Heart left ventricle (tissue), 13 donors: ENCODE data around the gene ESR2.

ENCODE experiments used
- POLR2A ChIP-seq, 2 donors: fragments of 450-650 bp; IDR thresholded peaks; one replicate each; pipeline ENCODE4 v1.6.1; 2017; ENCODE audit warnings: antibody characterized with exemption in 2 of 2, mild to moderate bottlenecking in 2 of 2, moderate library complexity in 2 of 2
- TF ChIP-seq, protein P1 (sequence below), 12 donors: fragments of 200-600 bp; sonication (generic) in 4 of 12; IDR thresholded peaks; one replicate each; pipeline versions ENCODE4 v1.5.0 to v1.8.0; 2018 to 2022; ENCODE audit warnings: antibody characterized with exemption in 12 of 12, mild to moderate bottlenecking in 5 of 12
- donor health status: ischemic (EF 13 %, LVEDD 7.1; RV severe dilation, severe dysfunction).
- donor health status: DM: no; HTN: yes; CAD: no.
- donor health status: DM: no; HTN: no; CAD: no.
- donor health status: ischemic (EF 25% LVEDD 6.9; RV normal size, moderate dysfunction).
- donor health status: ischemic (EF 25% LVEDD 5.7; RV mildly dilated, moderate dysfunction).
- donor health status: ischemic (EF 35%, LVEDD 5.7; RV mildly dilated, moderate dysfunction).
- donor health status: nonischemic (EF 11% LVEDD 7.7; RV severe dilation, severe dysfunction).
- donor health status: DM: yes; HTN: yes; CAD: no.
- donor health status: PGD.
- donor health status: ischemic (EF 29% LVEDD 5.4; RV normal size, mild dysfunction).
- donor health status: nonischemic (EF 23%, LVEDD 6.1; RV moderate dilation, normal function).

DNA sequence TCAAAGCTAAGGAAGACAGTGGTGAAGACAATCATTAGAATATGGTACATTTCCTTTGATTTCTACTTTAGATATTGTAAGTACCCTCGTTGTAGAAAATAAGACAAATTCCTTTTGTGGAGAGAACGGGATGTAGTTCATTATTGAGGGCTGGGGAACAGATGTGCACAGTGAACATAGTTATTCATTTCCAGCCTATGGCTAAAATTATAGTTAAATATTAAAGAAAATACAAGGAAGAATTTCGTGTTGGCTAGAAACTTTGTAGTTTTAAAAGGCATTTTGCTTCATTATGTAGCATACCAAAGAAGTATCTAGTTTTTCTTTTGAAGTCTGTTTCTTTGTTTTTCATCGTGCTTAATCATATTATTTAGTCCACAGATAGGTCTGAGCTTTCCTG is 201.8 kb downstream of the ESR2 start:
- TF ChIP-seq, protein P1, sequence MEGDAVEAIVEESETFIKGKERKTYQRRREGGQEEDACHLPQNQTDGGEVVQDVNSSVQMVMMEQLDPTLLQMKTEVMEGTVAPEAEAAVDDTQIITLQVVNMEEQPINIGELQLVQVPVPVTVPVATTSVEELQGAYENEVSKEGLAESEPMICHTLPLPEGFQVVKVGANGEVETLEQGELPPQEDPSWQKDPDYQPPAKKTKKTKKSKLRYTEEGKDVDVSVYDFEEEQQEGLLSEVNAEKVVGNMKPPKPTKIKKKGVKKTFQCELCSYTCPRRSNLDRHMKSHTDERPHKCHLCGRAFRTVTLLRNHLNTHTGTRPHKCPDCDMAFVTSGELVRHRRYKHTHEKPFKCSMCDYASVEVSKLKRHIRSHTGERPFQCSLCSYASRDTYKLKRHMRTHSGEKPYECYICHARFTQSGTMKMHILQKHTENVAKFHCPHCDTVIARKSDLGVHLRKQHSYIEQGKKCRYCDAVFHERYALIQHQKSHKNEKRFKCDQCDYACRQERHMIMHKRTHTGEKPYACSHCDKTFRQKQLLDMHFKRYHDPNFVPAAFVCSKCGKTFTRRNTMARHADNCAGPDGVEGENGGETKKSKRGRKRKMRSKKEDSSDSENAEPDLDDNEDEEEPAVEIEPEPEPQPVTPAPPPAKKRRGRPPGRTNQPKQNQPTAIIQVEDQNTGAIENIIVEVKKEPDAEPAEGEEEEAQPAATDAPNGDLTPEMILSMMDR (IDR thresholded peaks at IDR 0.05) = no peak
- TF ChIP-seq POLR2A (IDR thresholded peaks at IDR 0.05) = no peak
